Cardiac fibroblast (primary cell): ENCODE results near the gene TMEM74B.

Source experiments
- DNase-seq, 2 donors: peaks; one replicate each; pipeline versions ENCODE4 v3.0.0 to v3.0.0-alpha.2; 2010; ENCODE audit warnings: low read depth in 2 of 2
- H3K4me3 ChIP-seq, 2 donors: replicated peaks in 1 of 2; 1 replicate in 1 of 2; 2 replicates in 1 of 2; pipeline ENCODE4 v1.5.1; 2011; ENCODE audit warnings: low read depth in 2 of 2, low read length in 2 of 2, mild to moderate bottlenecking in 2 of 2, moderate library complexity in 1 of 2
- TF ChIP-seq, protein P1 (sequence below): IDR thresholded peaks from one replicate; pipeline ENCODE4 v1.5.1; 2011; ENCODE audit warnings: low read depth, mild to moderate bottlenecking, low read length, inconsistent platforms

The TMEM74B gene

DNA sequence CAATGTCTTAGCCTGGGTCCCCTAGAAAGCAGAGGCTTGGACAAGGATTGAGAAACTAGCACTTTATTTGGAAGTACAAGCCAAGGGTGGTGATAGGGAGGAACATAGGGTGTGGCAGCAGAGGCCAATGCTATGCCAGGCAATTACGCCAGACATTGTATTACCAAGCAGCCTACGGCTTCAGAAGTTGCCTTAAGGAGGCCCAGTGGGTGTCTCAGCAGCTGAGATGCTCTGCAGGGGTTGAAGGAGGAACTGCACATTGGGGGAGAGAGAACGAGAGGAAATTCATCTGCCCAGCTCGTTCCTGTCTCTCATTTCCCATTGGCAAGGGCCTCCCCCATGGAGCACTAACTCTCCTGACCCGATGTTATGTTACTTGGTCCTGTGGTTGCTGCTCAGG, 19.3 kb upstream of the TMEM74B start:
- TF ChIP-seq, protein P1, sequence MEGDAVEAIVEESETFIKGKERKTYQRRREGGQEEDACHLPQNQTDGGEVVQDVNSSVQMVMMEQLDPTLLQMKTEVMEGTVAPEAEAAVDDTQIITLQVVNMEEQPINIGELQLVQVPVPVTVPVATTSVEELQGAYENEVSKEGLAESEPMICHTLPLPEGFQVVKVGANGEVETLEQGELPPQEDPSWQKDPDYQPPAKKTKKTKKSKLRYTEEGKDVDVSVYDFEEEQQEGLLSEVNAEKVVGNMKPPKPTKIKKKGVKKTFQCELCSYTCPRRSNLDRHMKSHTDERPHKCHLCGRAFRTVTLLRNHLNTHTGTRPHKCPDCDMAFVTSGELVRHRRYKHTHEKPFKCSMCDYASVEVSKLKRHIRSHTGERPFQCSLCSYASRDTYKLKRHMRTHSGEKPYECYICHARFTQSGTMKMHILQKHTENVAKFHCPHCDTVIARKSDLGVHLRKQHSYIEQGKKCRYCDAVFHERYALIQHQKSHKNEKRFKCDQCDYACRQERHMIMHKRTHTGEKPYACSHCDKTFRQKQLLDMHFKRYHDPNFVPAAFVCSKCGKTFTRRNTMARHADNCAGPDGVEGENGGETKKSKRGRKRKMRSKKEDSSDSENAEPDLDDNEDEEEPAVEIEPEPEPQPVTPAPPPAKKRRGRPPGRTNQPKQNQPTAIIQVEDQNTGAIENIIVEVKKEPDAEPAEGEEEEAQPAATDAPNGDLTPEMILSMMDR, result no peak
- DNase-seq, result no peak
- H3K4me3 ChIP-seq, result no peak overlapping the region

DNA sequence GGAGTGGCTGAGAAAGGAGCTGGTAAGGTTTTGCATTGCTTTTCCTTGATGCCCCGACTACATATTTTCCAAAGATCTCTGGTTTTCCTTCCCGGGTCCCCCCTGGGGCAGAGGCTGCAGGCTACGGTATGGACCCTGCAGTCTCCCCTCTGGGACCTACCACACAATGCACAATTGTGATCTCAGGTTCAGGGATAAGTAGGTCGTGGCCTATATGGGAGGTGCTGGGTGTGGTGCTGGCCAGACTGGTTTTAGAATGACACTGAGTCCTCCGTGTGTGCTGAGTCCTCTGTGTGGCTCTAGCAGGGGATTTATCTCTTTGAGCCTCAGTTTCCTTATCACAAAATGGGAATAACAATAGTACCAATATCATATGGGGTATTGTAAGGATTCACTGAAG, 18.8 kb upstream of the TMEM74B start:
- no peak for DNase-seq
- no peak overlapping the region for H3K4me3 ChIP-seq
- TF ChIP-seq, protein P1, result no peak

DNA sequence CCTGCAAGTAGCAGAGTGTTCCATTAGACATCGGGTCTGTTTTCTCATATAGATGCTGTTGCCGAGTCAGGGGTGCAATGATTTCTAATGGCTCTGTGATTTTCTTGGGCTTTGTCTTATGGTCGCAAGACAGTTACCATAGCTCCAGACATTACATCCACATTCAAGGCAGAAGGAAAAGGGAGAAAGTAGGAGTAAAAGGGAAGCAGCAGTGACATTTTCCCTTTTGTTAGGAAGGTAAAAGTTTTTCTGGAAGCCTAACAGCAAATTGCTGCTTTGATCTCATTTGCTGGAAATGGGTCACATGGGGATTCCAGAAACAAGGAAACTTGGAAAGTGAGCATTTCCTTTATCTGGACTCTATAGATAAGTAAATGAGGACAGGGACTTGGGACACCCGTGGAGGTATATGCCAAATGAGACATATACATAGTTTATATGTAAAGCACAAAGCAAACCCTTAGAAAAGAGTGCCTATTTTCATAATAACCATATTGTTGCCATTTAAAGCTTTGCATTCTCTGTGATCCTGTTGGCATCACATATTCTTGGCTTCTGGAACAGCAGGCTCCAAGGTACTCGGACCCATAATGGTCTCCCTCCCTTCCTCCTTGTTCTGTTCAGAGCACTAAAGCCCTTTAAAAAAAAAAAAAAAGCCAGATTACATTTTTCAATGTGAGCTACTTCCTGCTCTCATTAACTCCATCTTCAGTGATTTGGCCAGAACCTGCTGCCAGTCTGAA, 18.2 kb upstream of the TMEM74B start, which contains the start of gene C20orf202:
TSS of gene C20orf202 (plus strand) at position 693 of the 743 bp plus-strand sequence. CDS start 132 bp downstream, outside the sequence.
- TF ChIP-seq, protein P1, result no peak
- no peak for DNase-seq
- H3K4me3 ChIP-seq, result no peak within 1 kb of the TSS

DNA sequence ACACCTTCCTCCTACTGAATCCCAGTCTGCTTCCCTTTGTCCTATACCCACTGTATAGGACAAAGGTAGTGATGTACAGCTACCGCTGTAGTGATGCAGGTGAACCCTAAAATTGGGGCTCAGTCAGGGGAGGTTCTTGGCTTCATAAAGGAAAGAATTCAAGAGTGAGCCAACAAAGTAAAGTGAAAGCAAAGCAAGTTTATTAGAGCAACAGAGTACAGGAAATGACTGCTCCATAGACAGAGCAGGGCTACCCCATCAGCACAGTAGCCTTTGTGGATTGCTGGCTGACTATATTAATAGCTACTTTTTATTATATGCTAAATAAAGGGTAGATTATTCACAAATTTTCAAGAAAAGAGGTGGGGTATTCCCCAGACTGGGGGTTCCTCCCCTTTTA, 15.2 kb upstream of the TMEM74B start:
- no peak for DNase-seq
- no peak overlapping the region for H3K4me3 ChIP-seq
- TF ChIP-seq, protein P1, result no peak

DNA sequence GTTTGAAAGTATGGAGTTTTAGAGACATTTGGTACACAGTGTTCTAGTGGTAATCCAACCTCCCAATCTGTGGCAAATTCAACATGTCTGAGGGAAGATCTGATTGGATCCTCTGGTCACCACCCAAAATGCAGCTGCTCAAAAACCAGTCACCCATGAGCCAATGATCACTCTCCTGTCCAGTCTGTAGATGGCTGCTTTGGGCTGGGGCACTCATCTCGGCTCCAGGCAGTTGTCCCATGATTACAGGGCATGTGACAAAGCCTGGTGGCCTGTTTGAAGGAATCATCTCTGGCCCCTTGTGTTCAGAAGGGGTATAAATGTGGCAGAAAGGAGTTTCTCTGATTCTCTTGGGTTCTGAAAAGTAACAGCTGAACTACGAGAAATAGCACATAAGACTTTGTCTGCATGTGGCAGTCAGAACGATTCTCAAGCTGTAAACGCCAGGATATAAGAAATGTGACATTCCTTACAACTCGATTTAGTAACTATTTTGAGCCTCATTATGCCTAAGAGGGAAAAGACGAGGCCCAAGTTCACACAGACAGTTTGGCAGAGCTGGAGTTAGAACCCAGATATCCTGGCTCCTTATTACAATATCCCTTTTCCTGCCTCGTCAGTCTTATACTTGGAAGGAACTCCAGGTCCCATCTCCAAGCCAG, 14.6 kb upstream of the TMEM74B start:
- no peak for DNase-seq
- TF ChIP-seq, protein P1, result no peak
- H3K4me3 ChIP-seq, result no peak overlapping the region

DNA sequence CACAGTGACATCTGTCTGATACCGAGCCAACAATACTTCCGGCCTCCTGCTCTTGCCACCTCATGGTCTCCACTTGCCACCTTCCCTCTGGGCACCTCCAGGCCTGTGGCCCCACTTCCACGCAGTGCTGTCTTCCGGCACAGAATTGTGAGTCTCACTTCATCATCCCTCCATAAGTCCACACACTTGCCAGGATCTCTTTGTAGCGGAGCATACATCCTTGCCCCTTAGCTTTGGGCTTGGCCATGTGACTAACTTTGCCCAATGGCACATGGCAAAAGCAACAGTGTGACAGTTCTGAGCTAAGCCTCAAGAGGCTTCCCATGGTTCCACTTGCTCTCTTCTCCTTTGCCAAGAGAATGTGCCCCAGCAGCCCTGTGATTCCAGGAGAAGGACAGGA, 14.0 kb upstream of the TMEM74B start:
- H3K4me3 ChIP-seq, result no peak overlapping the region
- TF ChIP-seq, protein P1, result no peak

GRCh38 chr20:1197801-1198200, 13.0 kb upstream of the TMEM74B start:
- TF ChIP-seq, protein P1, result no peak
- H3K4me3 ChIP-seq, result no peak overlapping the region
- DNase-seq, result no peak

More for the DNA sequence above, 14.0 kb upstream of the TMEM74B start:
- no peak for DNase-seq
